ENCODE measurements around the gene MYO3B.

DNA sequence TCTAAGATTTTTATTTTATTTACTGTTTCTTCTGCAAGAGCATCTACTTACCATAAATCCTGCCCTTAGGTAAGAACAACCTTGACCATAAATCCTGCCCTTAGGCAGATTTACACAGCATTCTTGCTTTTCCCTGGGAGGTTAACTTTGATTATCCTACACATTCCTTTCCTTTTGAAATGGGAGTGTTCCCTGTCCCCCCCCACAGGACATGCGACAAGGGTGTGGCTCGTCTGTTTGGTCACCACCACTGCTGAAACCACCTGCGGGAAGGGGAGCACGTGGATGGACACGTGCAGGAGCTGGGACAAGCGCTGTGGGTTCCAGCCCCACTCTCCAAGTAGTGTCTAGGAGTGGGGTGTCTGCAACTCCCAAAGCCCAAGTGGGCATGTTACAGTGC, 297.9 kb downstream of the MYO3B start:
- TF ChIP-seq, protein P1, sequence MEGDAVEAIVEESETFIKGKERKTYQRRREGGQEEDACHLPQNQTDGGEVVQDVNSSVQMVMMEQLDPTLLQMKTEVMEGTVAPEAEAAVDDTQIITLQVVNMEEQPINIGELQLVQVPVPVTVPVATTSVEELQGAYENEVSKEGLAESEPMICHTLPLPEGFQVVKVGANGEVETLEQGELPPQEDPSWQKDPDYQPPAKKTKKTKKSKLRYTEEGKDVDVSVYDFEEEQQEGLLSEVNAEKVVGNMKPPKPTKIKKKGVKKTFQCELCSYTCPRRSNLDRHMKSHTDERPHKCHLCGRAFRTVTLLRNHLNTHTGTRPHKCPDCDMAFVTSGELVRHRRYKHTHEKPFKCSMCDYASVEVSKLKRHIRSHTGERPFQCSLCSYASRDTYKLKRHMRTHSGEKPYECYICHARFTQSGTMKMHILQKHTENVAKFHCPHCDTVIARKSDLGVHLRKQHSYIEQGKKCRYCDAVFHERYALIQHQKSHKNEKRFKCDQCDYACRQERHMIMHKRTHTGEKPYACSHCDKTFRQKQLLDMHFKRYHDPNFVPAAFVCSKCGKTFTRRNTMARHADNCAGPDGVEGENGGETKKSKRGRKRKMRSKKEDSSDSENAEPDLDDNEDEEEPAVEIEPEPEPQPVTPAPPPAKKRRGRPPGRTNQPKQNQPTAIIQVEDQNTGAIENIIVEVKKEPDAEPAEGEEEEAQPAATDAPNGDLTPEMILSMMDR (IDR thresholded peaks at IDR 0.05): no peak
- TF ChIP-seq POLR2A (IDR thresholded peaks at IDR 0.05; ENCODE audit: low read depth) (no peak), POLR2AphosphoS5 (IDR thresholded peaks at IDR 0.05) (no peak), EP300 (IDR thresholded peaks at IDR 0.05) (no peak)

All from esophagus muscularis mucosa (tissue), 4 donors.